GDM1 (cell line): ENCODE data around the gene ARHGAP42.

Experiments
- DNase-seq: peaks from one replicate; lab custom pipeline; 2025; lab: John Stamatoyannopoulos, UW

Gene ARHGAP42

DNA sequence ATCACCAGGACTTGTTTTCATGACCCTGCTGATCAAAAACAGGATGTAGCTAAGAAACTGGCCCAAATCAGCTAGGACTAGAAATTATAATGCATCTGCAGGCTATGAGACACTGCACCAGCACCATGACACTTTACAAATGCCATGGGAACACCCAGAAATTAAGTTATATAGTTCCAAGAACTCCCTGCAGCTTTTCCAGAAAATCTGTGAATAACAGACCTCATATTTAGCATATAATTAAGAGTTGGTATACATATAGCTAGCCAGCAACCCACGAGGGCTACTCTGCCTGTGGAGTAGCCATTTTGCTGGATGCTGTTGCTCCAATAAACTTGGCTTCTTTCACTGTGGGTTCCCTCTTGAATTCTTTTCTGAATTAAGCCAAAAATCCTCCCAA lies 341.6 kb downstream of the ARHGAP42 start:
- DNase-seq = no peak

DNA sequence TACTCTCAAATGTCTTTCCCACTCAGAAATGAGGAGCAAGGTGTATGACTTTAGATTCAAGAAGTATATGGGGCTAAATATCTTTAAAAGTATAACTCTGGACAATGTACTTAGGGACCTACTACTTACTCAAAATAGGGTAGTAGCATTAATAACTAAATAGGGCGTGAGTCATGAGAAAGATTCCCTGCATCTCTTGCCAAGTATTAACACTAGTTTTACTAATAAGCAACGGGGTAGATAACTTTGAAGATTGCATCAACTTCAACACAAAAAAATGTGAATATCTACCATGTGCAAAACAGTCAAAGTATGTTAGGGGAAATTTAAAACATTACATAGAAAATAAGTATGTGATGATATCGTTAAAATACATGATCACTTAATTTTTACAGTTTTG lies 342.9 kb downstream of the ARHGAP42 start:
- DNase-seq = no peak

DNA sequence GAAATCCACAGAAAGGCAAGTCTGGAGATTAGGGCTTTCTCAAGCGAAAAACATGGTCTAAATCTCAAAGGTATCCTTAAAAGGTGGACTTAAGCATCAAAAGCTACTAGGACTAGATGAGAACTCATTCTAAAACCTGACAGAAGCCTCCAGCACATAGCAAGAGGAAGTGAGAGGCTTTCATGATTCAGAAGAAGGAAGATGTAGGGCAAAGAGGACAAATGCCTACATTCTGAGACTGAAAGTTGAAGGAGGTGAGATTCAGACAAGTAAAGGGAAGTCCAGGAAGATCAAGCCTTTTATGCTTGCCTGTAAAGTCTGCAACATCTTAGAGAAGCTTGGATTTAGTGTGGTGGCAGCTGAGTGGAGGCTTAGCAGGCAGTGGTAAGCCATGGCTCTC lies 343.6 kb downstream of the ARHGAP42 start:
- DNase-seq = no peak

GRCh38 chr11:101031713-101032112 lies 344.6 kb downstream of the ARHGAP42 start:
- DNase-seq = no peak

- no peak for DNase-seq
Measured at GRCh38 chr11:101032991-101033390, 345.9 kb downstream of the ARHGAP42 start.

- DNase-seq = no peak
Measured at GRCh38 chr11:101034076-101034475, 347.0 kb downstream of the ARHGAP42 start.

GRCh38 chr11:101035872-101036271 lies 348.8 kb downstream of the ARHGAP42 start:
- no peak for DNase-seq
